GM12892 (cell line): ENCODE data around the gene PDZRN4.

Source experiments
- POLR2A ChIP-seq: IDR thresholded peaks from 2 replicates; pipeline ENCODE4 v1.6.1; 2011; ENCODE audit warnings: low read depth, low read length, control low read depth
- TAF1 ChIP-seq: IDR thresholded peaks from 2 replicates; pipeline ENCODE4 v1.6.1; 2011; ENCODE audit warnings: low read depth, mild to moderate bottlenecking, control low read depth, low read length, borderline replicate concordance

GRCh38 chr12:41188841-41189394 lies 798 bp downstream of the PDZRN4 start:
- TF ChIP-seq TAF1 (no peak), POLR2A (no peak)
